Breast epithelium (tissue), 3 donors: Measurements from ENCODE around the gene TRPM3.

Experiments used
- POLR2AphosphoS5 ChIP-seq, 3 donors: sonication (generic); formaldehyde crosslinking; IDR thresholded peaks; one replicate each; pipeline ENCODE4 v1.6.1; 2017; ENCODE audit warnings: antibody characterized with exemption in 3 of 3
- TF ChIP-seq, protein P1 (sequence below), 3 donors: fragments of 450-650 bp; IDR thresholded peaks; one replicate each; pipeline ENCODE4 v1.5.1; 2016 to 2017; ENCODE audit warnings: antibody characterized with exemption in 3 of 3, mild to moderate bottlenecking in 3 of 3, moderate library complexity in 3 of 3

DNA sequence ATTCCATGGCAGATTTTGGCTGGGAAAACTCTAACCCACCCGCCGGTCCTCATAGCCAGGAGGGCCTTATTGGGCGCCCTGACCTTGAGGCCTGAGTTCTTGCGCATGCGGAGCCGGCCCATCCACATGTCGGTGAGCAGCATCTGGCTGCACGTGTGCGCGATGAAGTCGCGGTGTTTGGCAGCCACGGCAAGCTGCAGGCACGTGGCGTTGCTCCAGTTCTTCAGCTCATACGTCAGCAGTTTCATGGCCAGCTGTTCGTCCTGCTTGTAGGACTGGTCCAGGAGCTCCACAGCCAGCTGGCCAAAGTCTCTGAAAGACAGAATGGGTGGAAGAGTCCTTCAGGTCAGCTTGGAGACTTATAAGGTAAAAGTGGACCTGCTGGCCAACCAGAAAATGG is 502.6 kb downstream of the TRPM3 start:
- TF ChIP-seq POLR2AphosphoS5 (IDR thresholded peaks at IDR 0.05): no peak
- TF ChIP-seq, protein P1, sequence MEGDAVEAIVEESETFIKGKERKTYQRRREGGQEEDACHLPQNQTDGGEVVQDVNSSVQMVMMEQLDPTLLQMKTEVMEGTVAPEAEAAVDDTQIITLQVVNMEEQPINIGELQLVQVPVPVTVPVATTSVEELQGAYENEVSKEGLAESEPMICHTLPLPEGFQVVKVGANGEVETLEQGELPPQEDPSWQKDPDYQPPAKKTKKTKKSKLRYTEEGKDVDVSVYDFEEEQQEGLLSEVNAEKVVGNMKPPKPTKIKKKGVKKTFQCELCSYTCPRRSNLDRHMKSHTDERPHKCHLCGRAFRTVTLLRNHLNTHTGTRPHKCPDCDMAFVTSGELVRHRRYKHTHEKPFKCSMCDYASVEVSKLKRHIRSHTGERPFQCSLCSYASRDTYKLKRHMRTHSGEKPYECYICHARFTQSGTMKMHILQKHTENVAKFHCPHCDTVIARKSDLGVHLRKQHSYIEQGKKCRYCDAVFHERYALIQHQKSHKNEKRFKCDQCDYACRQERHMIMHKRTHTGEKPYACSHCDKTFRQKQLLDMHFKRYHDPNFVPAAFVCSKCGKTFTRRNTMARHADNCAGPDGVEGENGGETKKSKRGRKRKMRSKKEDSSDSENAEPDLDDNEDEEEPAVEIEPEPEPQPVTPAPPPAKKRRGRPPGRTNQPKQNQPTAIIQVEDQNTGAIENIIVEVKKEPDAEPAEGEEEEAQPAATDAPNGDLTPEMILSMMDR (IDR thresholded peaks at IDR 0.05): no peak
